ACC112 (cell line): ENCODE results near the gene HAPLN2.

Experiments used
- H2AFZ ChIP-seq: fragments of 200-600 bp; sonication (generic); one replicate; pipeline ENCODE4 v1.6.0; 2017; ENCODE audit warnings: antibody characterized with exemption, low read length; ENCODE audit not compliant: unreplicated experiment
- H3K27ac ChIP-seq: fragments of 200-600 bp; sonication (generic); 2 replicates; pipeline ENCODE4 v1.5.1; 2014; ENCODE audit warnings: low read depth, mild to moderate bottlenecking, antibody characterized with exemption, low read length, moderate library complexity
- H3K27me3 ChIP-seq: fragments of 200-600 bp; sonication (generic); 2 replicates; pipeline ENCODE4 v1.6.1; 2014; ENCODE audit warnings: mild to moderate bottlenecking, antibody characterized with exemption, low read length, moderate library complexity, mixed read lengths; ENCODE audit not compliant: insufficient read depth
- H3K36me3 ChIP-seq: fragments of 200-600 bp; sonication (generic); 2 replicates; pipeline ENCODE4 v1.6.1; 2016; ENCODE audit warnings: mild to moderate bottlenecking, antibody characterized with exemption, low read length, moderate library complexity, mixed read lengths; ENCODE audit not compliant: insufficient read depth
- H3K4me1 ChIP-seq: fragments of 200-600 bp; sonication (generic); one replicate; pipeline ENCODE4 v1.6.1; 2016; ENCODE audit warnings: low read length, mixed read lengths; ENCODE audit not compliant: insufficient read depth, unreplicated experiment, control insufficient read depth
- H3K4me3 ChIP-seq: fragments of 200-600 bp; sonication (generic); 2 replicates; pipeline ENCODE4 v1.5.1; 2014; ENCODE audit warnings: mild to moderate bottlenecking, low read depth, low read length
- H3K79me2 ChIP-seq: fragments of 200-600 bp; sonication (generic); one replicate; pipeline ENCODE4 v1.6.0; 2016; ENCODE audit warnings: low read length; ENCODE audit not compliant: control insufficient read depth, unreplicated experiment, insufficient read depth

The HAPLN2 gene

DNA sequence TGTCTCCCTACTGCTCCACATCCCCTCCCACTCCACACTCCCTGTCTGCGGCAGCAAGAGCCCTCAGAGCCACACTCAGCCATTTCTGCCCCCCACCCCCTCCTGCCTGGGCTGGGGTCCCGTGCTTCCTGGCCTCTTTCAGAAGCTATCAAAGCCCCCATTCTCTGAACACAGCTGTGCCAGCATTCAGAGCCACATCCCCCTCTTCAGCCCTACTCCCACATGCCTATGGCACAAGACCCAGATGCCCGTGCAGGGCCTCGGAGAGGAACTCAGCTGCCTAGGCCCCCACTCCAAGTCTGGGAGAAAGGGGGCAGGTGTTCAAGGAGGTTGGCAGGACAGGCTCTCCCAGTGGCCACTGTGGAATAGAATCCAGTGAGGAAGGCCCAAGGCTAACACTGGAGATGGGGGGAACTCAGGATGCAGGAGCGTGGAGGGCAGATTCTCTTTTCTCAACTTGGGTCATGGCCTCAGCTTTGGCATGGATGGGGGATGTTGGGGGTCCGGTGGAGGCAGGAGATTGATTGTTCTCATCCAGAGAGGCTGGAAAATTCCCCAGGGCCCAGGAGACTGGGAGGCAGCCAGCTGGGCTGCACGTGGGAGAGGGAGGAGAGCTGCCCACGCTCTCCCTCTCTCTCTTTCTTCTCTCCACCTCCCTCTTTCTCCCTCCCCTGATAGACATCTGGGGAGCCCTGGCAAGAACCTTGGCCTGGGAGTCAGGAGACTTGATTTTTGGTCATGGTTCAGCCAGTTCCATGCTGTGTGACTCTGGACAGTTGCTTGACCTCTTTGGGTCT lies 19.2 kb downstream of the HAPLN2 start:
- Histone ChIP-seq H3K36me3 (no peaks in the 10 kb centered on the region), H3K27me3 (peaks cover 94% of the 10 kb centered on the region), H3K4me1 (no peaks in the 10 kb centered on the region), H3K27ac (no peak overlapping the region), H2AFZ (no peak overlapping the region), H3K79me2 (no peaks in the 10 kb centered on the region), H3K4me3 (no peak overlapping the region)

DNA sequence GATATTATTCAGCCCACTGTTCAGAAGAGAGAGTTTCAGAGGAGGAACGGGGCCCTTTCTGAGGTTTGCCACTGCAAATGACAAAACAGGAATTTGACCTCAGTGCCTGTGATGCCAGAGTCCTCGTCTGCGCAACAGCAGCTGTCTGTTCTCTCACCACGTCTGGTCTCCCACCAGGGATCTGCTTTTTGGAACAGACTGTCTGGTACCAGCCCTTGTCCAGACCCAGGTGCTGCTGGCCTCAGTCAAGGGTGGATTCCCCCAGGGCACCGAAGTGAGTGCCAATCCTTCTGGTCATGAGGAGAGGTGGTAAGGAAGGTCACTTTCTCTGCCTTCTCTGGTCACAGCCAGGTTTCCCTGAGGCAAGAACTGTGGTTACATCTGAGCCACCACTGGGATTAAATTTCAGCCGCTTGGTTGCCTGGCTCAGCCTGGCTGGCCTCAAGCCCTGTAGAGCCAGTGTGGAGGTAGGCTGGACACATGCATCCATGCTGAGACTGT lies 20.4 kb downstream of the HAPLN2 start:
- Histone ChIP-seq H3K4me3 (no peak overlapping the region), H3K27ac (no peak overlapping the region), H2AFZ (no peak overlapping the region), H3K79me2 (no peaks in the 10 kb centered on the region), H3K4me1 (no peaks in the 10 kb centered on the region), H3K36me3 (no peaks in the 10 kb centered on the region), H3K27me3 (peaks cover 94% of the 10 kb centered on the region)

DNA sequence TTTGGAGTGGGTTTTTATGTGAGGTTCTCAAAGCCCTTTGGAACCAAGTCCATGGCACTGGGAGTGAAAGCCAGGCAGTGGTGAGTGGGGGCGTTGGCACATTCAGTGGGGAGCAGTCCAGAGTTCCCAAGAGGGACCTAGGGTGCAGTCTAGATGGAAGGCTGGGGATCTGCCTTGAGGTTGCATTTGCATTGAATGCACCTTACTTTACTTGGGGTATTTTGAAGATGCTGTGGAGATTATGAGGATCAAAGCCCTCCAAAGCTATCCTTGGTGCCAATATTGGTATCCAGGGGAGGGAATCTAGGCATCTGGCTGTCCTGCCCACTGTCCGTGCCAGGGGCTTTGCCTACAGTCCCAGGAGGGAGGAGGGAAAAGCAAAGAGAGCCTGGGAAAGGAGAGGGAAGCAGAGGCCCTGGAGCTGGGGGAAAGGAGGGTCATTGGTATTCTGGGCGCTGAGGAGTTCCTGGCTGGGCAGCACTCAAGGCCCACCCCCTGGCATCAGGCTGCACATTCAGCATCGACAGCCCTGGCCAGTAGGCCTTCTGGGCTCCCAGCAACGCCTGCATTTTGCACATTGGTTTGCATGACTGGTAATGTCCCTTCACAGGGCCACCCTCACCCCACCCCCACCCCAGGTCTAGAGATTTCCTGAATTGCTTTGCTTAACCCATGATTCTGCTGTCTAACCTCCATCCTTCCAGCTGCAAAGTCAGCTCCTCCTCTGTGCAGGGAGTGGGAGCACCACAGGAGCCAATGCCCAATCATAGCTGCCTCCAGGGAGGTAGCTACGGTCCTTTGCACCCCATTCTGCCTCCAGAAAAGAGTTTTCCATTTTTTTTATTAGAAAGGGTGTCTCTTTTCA lies 21.9 kb downstream of the HAPLN2 start:
- H3K27me3 ChIP-seq, result peaks cover 95% of the 10 kb centered on the region
- H3K27ac ChIP-seq, result no peak overlapping the region
- no peaks in the 10 kb centered on the region for H3K79me2 ChIP-seq
- no peak overlapping the region for H2AFZ ChIP-seq
- no peaks in the 10 kb centered on the region for H3K4me1 ChIP-seq
- no peak overlapping the region for H3K4me3 ChIP-seq
- H3K36me3 ChIP-seq, result no peaks in the 10 kb centered on the region

DNA sequence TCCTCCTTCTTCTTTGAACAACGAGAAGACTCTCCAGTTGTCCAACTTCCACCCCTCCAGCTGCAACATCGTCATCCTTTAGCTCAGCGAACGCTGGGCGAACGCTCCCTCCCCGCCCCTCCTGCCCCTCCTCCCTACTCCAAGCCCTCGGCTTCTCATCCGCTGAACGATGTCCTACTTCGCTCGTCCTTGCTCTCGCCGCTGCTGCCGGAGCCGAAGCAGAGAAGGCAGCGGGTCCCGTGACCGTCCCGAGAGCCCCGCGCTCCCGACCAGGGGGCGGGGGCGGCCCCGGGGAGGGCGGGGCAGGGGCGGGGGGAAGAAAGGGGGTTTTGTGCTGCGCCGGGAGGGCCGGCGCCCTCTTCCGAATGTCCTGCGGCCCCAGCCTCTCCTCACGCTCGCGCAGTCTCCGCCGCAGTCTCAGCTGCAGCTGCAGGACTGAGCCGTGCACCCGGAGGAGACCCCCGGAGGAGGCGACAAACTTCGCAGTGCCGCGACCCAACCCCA lies 22.6 kb downstream of the HAPLN2 start, which contains the start of gene BCAN:
BCAN (plus strand) TSS at position 357 of the 504 bp plus-strand sequence. CDS start 3,938 bp downstream, outside the sequence.
- Histone ChIP-seq H3K4me1 (no peaks in the 10 kb centered on the region), H3K79me2 (no peaks in the 10 kb centered on the region), H3K36me3 (no peaks in the 10 kb centered on the region), H3K4me3 (no peak within 1 kb of the TSS), H3K27me3 (peaks cover 95% of the 10 kb centered on the region), H3K27ac (no peak within 1 kb of the TSS), H2AFZ (no peak within 1 kb of the TSS)

DNA sequence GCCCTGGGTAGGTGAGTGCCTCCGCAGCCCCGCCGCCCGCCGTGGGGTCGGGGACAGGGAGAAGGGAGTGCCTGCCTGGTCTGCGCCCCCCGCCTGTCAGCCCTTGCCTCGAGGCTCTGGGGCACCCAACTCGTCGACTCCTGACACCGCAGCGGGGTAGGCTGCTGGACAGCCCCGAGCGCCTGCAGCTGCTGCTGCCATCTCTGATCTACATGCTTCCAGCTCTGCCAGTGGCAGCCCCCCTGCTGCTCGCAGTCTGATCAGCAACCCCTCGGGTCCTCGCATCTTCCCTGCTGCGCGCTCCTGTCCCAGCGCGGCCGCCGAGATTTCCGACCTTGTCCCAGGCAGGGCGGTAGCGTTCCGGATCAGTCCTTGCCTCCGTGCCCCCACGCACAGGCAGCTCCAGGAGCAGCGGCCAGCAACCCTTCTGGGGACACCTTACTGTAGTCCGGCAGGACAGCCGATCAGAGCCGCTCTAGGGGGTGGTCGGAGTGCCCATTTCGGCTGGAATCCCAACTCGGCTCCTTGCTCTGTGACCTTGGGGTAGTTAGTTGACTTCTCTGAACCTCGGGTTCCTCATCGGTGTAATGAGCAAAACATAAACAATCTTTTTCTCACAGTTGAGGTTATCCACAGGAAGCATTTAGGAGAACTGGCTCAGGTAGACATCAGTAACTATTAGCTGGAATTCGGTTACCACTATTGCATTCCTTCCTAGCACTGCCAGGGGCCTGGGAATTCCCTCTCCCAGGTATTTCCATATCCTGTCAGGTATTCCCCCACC lies 23.2 kb downstream of the HAPLN2 start:
- no peaks in the 10 kb centered on the region for H3K79me2 ChIP-seq
- no peak overlapping the region for H2AFZ ChIP-seq
- H3K4me3 ChIP-seq, result no peak overlapping the region
- H3K27me3 ChIP-seq, result peaks cover 98% of the 10 kb centered on the region
- H3K4me1 ChIP-seq, result no peaks in the 10 kb centered on the region
- H3K36me3 ChIP-seq, result no peaks in the 10 kb centered on the region
- H3K27ac ChIP-seq, result no peak overlapping the region

DNA sequence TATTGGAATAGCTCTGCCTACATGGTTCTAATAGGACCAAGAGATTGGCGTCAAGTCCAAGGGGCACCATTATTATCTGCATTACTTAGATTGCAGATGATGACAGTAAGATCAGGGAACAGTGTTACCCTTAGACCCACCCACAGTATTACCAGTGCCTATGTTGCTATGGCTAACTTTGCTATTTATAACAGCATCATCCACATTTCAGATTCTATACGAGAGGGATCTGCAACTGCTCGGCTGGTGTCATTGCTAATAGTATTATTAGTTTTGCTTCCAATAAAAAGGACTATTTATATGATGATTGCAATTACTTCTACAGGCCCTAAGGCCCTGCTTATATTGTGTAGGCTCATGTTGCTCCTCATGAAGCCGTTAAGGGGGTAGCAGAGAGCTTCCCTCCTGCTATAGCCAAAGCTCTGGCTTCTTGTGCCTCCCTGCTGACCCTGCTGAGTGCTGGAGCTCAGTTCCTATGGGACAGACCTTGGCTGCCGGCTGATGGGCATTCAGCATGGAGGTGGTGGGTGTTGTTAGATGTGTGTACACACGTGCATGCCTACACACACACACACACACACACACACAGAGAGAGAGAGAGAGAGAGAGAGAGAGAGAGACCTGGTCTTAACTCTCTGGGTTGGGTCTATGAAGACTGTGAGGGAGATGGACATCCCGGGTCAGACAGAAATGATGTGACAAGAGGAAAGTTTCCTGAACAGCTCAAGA lies 24.0 kb downstream of the HAPLN2 start:
- no peak overlapping the region for H3K27ac ChIP-seq
- H3K4me3 ChIP-seq, result no peak overlapping the region
- no peaks in the 10 kb centered on the region for H3K4me1 ChIP-seq
- peaks cover 100% of the 10 kb centered on the region for H3K27me3 ChIP-seq
- no peak overlapping the region for H2AFZ ChIP-seq
- H3K36me3 ChIP-seq, result no peaks in the 10 kb centered on the region
- no peaks in the 10 kb centered on the region for H3K79me2 ChIP-seq

DNA sequence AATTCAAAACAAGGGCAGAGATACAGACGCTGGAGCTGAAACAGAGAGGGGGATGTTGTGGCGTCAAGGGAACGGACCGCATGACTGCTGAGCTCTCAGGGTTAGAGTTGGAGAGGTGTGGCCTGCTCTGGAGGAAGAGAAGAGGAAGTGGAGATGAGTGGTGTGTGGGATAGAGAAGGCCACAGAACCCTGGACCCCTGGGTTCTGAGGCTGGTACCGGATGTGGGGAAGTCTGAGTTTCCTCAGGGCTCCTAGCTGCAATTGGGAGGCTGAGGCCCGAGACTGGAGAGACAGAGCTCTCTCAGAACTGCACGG lies 24.5 kb downstream of the HAPLN2 start:
- no peaks in the 10 kb centered on the region for H3K79me2 ChIP-seq
- H2AFZ ChIP-seq, result no peak overlapping the region
- peaks cover 100% of the 10 kb centered on the region for H3K27me3 ChIP-seq
- H3K27ac ChIP-seq, result no peak overlapping the region
- H3K4me3 ChIP-seq, result no peak overlapping the region
- H3K4me1 ChIP-seq, result no peaks in the 10 kb centered on the region
- no peaks in the 10 kb centered on the region for H3K36me3 ChIP-seq

DNA sequence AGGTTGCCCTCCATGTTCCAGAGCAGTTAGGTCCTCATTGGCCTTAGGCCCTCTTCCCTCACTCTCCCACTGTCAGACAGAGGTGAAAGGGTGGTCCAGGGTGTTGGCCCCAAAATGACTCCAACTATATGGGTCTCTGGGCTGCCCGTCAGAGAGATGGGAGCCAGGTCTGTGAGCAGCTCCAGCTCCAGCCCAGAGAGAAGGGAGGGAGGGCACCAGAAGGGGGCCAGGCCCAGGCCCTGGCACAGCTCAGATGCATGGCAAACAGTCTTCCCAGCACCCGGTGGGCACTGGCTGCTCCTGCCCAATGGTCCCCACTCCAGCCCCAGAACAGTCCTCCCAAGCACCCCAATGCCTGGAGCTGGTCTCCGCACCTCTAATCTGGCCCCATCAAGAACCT lies 24.9 kb downstream of the HAPLN2 start:
- H3K27me3 ChIP-seq, result peaks cover 100% of the 10 kb centered on the region

DNA sequence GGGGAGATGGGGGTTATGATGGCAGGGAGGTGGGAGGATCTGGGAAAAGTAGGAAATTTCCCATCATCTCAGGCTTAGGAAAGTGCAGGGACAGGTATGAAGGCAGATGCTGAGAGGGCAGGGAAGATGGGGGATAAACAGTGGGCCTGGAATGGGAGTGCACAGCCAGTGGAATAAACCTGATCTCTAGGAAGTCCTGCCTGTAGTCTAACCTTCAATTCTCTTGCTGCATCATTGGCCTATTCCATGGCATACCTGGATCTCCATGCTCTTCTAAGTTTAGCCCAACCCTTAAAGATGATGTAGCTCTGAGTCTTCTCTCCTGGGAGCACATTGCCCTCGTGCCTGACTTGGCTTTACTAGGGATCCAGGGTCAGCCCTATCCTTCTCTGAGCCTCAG lies 25.4 kb downstream of the HAPLN2 start:
- no peaks in the 10 kb centered on the region for H3K4me1 ChIP-seq
- peaks cover 100% of the 10 kb centered on the region for H3K27me3 ChIP-seq
- no peaks in the 10 kb centered on the region for H3K36me3 ChIP-seq
- no peaks in the 10 kb centered on the region for H3K79me2 ChIP-seq
- no peak overlapping the region for H3K4me3 ChIP-seq
- no peak overlapping the region for H3K27ac ChIP-seq
- H2AFZ ChIP-seq, result no peak overlapping the region

More for the DNA sequence above, 24.9 kb downstream of the HAPLN2 start:
- H2AFZ ChIP-seq, result no peak overlapping the region
- H3K79me2 ChIP-seq, result no peaks in the 10 kb centered on the region
- H3K4me1 ChIP-seq, result no peaks in the 10 kb centered on the region
- no peaks in the 10 kb centered on the region for H3K36me3 ChIP-seq
- H3K27ac ChIP-seq, result no peak overlapping the region
- H3K4me3 ChIP-seq, result no peak overlapping the region

DNA sequence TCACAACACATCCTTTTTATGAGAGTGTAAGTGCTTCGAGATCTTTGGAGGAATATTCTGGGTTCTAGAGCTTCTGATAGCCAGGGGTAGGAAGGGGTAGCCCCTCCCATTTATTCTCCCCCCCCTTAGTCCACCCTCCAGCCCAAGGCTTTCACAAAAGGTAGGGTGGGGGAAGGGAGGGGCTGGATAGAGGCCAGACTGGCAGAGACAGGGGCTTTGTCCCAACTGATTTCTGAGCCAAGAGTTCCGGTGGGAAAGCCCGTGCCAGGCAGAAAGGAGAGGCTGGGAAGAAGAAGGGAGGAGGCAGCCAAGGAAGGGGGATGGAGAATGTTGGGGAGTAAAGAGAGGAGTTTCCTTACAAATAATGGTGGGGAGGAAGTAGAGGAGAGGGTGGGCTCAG lies 25.8 kb downstream of the HAPLN2 start:
- H3K27ac ChIP-seq, result no peak overlapping the region
- H3K27me3 ChIP-seq, result peaks cover 98% of the 10 kb centered on the region
- H3K79me2 ChIP-seq, result no peaks in the 10 kb centered on the region
- H3K4me3 ChIP-seq, result no peak overlapping the region
- no peaks in the 10 kb centered on the region for H3K36me3 ChIP-seq
- no peak overlapping the region for H2AFZ ChIP-seq
- no peaks in the 10 kb centered on the region for H3K4me1 ChIP-seq
